Right lobe of liver (tissue), 6 donors: ENCODE results near the gene NEMP2. TPM values are rescaled to one million over a fixed set of nuclear protein-coding genes. Genes with fewer than 3 reads are reported as not detected.

Experiments used
- ATAC-seq, 4 donors: fragments of 200-7000 bp; cut with Tn5 transposase; one replicate each; pipeline ENCODE4 v1.9.1; 2020; ENCODE audit warnings: mild to moderate bottlenecking in 4 of 4, moderate library complexity in 4 of 4
- DNase-seq, 3 donors: peaks; one replicate each; pipeline ENCODE4 v3.0.0-alpha.2; 2020
- H3K27ac ChIP-seq, 3 donors: fragments of 200-600 bp; one replicate each; pipeline ENCODE4 v1.8.0; 2022
- H3K27me3 ChIP-seq, 2 donors: fragments of 200-600 bp; one replicate each; pipeline ENCODE4 v1.8.0; 2022
- H3K36me3 ChIP-seq, 4 donors: fragments of 200-600 bp; sonication (generic) in 1 of 4; one replicate each; pipeline versions ENCODE4 v1.5.1 to v1.8.0; 2017 to 2022; ENCODE audit warnings: control low read depth in 1 of 4
- H3K4me1 ChIP-seq, 4 donors: fragments of 200-600 bp; sonication (generic) in 1 of 4; one replicate each; pipeline versions ENCODE4 v1.5.1 to v1.8.0; 2017 to 2022; ENCODE audit warnings: control low read depth in 1 of 4
- H3K4me3 ChIP-seq, 3 donors: fragments of 200-600 bp; one replicate each; pipeline ENCODE4 v1.8.0; 2022
- H3K9me3 ChIP-seq, 4 donors: fragments of 200-600 bp; sonication (generic) in 1 of 4; one replicate each; pipeline versions ENCODE4 v1.5.1 to v1.8.0; 2017 to 2022; ENCODE audit warnings: control low read depth in 1 of 4
- POLR2A ChIP-seq: fragments of 450-650 bp; IDR thresholded peaks from one replicate; pipeline ENCODE4 v1.6.1; 2017; ENCODE audit warnings: antibody characterized with exemption, mild to moderate bottlenecking
- WGBS: methylation state at CpG from one replicate; pipeline ENCODE4 v1.1.6; 2018; ENCODE audit warnings: low coverage, low lambda C conversion rate; ENCODE audit not compliant: insufficient coverage; ENCODE audit errors: missing lambda C conversion rate; 5-methylcytosine and 5-hydroxymethylcytosine counted together
- intact Hi-C, 2 donors: fragments of 100-400 bp; cut with DNase I; formaldehyde crosslinking; loops; one replicate each; pipeline versions ENCODE4 v1.11.2 to v1.14.1; 2022
- total RNA-seq, 6 experiments: library from RNA; depleted of rRNA in 2 of 6; stranded (reverse); fragments of >200 nt in 2 of 6; fragmentation: NEBNext Ultra II Directional in 3 of 6; extraction: Animal tissue kit (Norgen Biotek cat#: 25700) in 3 of 6; gene quantifications; one replicate each; pipeline versions ENCODE4 v1.1.0 to v1.2.4, GENCODE V29; 2016 to 2023
- TF ChIP-seq, protein P1 (sequence below), 4 donors: fragments of 200-600 bp in 3 of 4; fragments of 450-650 bp in 1 of 4; IDR thresholded peaks; one replicate each; pipeline versions ENCODE4 v1.5.1 to v1.8.0; 2016 to 2022; ENCODE audit warnings: antibody characterized with exemption in 4 of 4, mild to moderate bottlenecking in 2 of 4
- donor health status: DM: no; HTN: yes; CAD: no.
- donor health status: DM: no; HTN: no; CAD: no.
- donor health status: DM: no; HTN: no; CAD: no.
- donor health status: DM: no; HTN: yes; CAD: no.
- donor health status: DM: no; HTN: yes; CAD: no.

The NEMP2 gene
- total RNA-seq, 6 experiments from 2014 or later, result 2.0 to 4.1 (median 2.7) TPM

DNA sequence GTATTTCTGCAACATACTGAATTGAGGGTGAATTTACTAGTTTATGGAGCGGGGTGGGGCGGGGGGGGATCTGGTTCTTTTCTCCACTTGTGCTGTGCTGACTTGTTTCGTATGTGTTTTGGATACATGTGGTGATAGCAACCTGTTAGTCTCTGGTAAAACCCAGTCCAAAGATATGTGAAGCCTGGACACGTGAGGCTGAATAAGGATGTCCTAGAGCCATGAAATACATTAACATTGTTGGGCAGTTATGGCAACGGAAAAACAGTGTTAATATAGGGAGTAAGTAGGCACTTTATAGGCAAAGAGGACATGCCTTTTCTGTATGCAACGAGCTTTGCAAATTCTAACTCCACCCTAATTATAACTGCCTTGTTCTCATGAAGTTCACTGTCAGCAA, 42.1 kb upstream of the NEMP2 start:
- H3K9me3 ChIP-seq, result no peaks in the 10 kb centered on the region
- intact Hi-C loops, result no loop called here
- TF ChIP-seq, protein P1, sequence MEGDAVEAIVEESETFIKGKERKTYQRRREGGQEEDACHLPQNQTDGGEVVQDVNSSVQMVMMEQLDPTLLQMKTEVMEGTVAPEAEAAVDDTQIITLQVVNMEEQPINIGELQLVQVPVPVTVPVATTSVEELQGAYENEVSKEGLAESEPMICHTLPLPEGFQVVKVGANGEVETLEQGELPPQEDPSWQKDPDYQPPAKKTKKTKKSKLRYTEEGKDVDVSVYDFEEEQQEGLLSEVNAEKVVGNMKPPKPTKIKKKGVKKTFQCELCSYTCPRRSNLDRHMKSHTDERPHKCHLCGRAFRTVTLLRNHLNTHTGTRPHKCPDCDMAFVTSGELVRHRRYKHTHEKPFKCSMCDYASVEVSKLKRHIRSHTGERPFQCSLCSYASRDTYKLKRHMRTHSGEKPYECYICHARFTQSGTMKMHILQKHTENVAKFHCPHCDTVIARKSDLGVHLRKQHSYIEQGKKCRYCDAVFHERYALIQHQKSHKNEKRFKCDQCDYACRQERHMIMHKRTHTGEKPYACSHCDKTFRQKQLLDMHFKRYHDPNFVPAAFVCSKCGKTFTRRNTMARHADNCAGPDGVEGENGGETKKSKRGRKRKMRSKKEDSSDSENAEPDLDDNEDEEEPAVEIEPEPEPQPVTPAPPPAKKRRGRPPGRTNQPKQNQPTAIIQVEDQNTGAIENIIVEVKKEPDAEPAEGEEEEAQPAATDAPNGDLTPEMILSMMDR (IDR thresholded peaks at IDR 0.05), result no peak
- TF ChIP-seq POLR2A, result no peak
- no peak overlapping the region for H3K4me3 ChIP-seq
- no peak for ATAC-seq
- H3K4me1 ChIP-seq, result no peaks in the 10 kb centered on the region
- 93% methylated on average over 6 of the region's 6 CpGs for WGBS
- H3K27me3 ChIP-seq, result no peaks in the 10 kb centered on the region
- DNase-seq, result no peak
- H3K36me3 ChIP-seq, result no peaks in the 10 kb centered on the region
- no peak overlapping the region for H3K27ac ChIP-seq

DNA sequence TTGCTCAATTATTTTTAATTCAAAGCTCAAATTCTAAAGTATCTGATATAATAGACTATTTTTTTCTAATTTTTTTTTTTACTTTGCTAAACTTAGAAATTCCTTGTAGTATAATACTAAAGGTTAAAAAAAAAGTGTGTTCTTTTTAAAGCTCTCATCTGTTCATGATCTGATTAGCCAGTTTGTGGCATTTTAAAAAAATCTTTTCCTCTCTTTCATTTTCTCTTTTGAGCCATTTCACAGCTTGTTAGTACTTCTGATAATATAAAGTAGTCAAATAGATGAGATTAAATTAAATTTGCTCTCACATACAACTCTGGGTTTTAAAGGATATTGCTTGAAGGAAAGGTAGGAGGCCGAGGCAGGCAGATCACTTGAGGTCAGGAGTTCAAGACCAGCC, 40.7 kb upstream of the NEMP2 start:
- DNase-seq (no peak), ATAC-seq (no peak)
- H3K36me3 ChIP-seq, result no peaks in the 10 kb centered on the region
- 82% methylated on average over 1 of the region's 1 CpG for WGBS
- no peak overlapping the region for H3K4me3 ChIP-seq
- no peaks in the 10 kb centered on the region for H3K27me3 ChIP-seq
- no peak overlapping the region for H3K27ac ChIP-seq
- TF ChIP-seq, protein P1 (IDR thresholded peaks at IDR 0.05), result no peak
- no peak for TF ChIP-seq POLR2A
- H3K9me3 ChIP-seq, result no peaks in the 10 kb centered on the region
- intact Hi-C loops, result no loop called here
- H3K4me1 ChIP-seq, result no peaks in the 10 kb centered on the region

DNA sequence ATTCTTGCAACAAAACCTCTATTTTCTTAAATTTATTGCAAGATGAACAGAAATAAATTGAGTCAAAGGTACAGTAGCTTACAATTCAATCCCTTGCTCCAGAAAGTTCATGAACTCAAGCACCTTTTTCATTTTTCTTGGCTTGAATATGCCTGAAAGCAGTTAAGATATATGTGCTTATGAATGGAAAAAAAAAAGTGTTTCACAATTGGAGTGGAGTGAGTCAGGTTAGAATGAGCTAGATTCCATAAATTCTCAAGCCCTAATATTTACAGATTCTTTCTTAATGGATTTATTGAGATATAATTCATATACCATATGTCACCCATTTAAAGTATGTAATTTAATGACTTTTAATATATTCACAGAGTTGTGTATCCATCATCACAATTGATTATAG, 39.6 kb upstream of the NEMP2 start:
- Histone ChIP-seq H3K4me1 (no peaks in the 10 kb centered on the region), H3K4me3 (no peak overlapping the region), H3K27me3 (no peaks in the 10 kb centered on the region), H3K27ac (no peak overlapping the region), H3K36me3 (no peaks in the 10 kb centered on the region), H3K9me3 (no peaks in the 10 kb centered on the region)
- TF ChIP-seq POLR2A, result no peak
- TF ChIP-seq, protein P1 (IDR thresholded peaks at IDR 0.05), result no peak
- intact Hi-C loops, result no loop called here
- no peak for ATAC-seq
- DNase-seq, result no peak

DNA sequence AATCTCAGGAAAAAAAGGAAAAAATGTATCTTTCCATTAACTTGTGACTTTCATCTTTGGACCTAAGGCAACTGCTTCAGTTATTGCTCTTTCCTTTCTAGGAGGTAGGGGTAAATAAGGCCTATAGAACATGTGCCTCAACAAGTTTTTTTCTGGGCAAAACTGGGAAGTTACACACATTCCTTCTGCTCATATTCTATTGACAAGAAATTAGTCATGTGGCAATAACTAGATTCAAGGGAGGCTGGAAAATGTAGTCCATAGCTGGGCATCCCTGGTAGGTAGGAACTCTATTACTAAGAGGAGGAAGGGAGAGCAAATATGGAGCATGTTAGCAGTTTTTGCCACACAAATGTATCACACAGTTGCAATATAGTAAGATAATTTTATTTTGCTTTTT, 37.7 kb upstream of the NEMP2 start:
- Histone ChIP-seq H3K9me3 (peaks cover 0 to 5% (median 0%) of the 10 kb centered on the region in 4 donors), H3K36me3 (no peaks in the 10 kb centered on the region), H3K27me3 (no peaks in the 10 kb centered on the region), H3K27ac (no peak overlapping the region), H3K4me1 (no peaks in the 10 kb centered on the region), H3K4me3 (no peak overlapping the region)
- DNase-seq, result no peak
- no peak for ATAC-seq
- TF ChIP-seq, protein P1 (IDR thresholded peaks at IDR 0.05), result no peak
- no peak for TF ChIP-seq POLR2A
- intact Hi-C loops, result no loop called here

DNA sequence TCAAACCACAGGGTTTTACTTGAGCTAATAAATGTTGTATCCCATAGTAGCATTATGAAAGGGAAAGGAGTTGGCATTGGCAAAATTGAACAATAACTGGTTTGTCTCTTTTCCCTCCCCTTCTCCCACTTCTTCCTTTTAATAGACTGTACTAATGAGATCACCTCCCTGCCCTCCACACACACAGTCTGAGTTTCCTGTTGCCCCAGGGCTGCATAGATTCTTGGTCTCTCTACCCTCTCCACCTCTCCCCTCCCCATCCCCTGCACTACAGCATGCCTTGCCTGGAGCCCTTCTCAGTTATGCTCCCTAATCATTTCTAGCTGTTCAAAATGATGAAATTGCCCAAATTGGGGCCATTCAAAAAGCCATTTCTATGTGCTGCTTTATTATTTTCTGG, 37.2 kb upstream of the NEMP2 start:
- Histone ChIP-seq H3K9me3 (peaks cover 0 to 5% (median 0%) of the 10 kb centered on the region in 4 donors), H3K4me3 (no peak overlapping the region), H3K27ac (no peak overlapping the region), H3K27me3 (no peaks in the 10 kb centered on the region), H3K36me3 (no peaks in the 10 kb centered on the region), H3K4me1 (no peaks in the 10 kb centered on the region)
- intact Hi-C loops, result no loop called here
- no peak for ATAC-seq
- no peak for DNase-seq
- TF ChIP-seq, protein P1 (IDR thresholded peaks at IDR 0.05), result no peak
- TF ChIP-seq POLR2A, result no peak
